Ectodermal cell (in vitro differentiated cells): ENCODE data around the gene CDAN1.

Experiments used
- H3K27ac ChIP-seq: 2 replicates; pipeline ENCODE4 v1.7.0; 2013; ENCODE audit warnings: mild to moderate bottlenecking, low read depth, low read length; ENCODE audit not compliant: insufficient read depth, poor library complexity, severe bottlenecking
- H3K27me3 ChIP-seq: 2 replicates; pipeline ENCODE4 v1.7.0; 2013; ENCODE audit warnings: mild to moderate bottlenecking, low read length; ENCODE audit not compliant: insufficient read depth, control insufficient read depth, poor library complexity, severe bottlenecking
- H3K36me3 ChIP-seq: one replicate; pipeline ENCODE4 v1.7.0; 2013; ENCODE audit warnings: low read length; ENCODE audit not compliant: control insufficient read depth, insufficient read depth
- H3K4me1 ChIP-seq: one replicate; pipeline ENCODE4 v1.7.0; 2013; ENCODE audit warnings: low read length; ENCODE audit not compliant: control insufficient read depth, insufficient read depth
- H3K4me3 ChIP-seq: 2 replicates; pipeline ENCODE4 v1.7.0; 2013; ENCODE audit warnings: low read depth, low read length, control low read depth; ENCODE audit not compliant: insufficient read depth
- H3K9me3 ChIP-seq: 2 replicates; pipeline ENCODE4 v1.7.0; 2013; ENCODE audit warnings: mild to moderate bottlenecking, low read length, moderate library complexity; ENCODE audit not compliant: control insufficient read depth
- WGBS, 2 experiments: methylation state at CpG; one replicate each; pipeline ENCODE4 v1.1.7; 2013; ENCODE audit warnings: missing lambda C conversion rate in 2 of 2; 5-methylcytosine and 5-hydroxymethylcytosine counted together

Gene CDAN1

DNA sequence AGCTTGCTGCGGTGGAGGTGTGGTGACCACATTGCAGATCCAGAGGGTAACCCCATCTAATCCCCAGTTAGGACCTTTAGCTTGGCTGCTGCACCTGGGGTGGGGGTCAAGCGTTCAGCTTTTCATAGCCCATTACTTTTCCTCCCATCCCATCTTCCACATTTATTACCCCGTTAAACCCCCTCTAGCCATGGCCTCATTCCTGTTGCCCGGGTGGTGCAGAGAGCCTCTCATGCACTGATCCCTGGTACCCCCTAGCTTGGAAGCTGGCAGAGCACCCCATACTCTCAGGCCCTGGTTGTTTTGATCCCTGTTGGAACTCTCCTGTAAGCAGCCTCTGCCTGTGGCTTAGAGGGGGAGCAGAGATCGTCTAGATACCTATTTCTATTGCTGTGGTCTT, 20.8 kb downstream of the CDAN1 start:
- Histone ChIP-seq H3K27me3 (no peaks in the 10 kb centered on the region), H3K27ac (no peak overlapping the region), H3K36me3 (no peaks in the 10 kb centered on the region), H3K4me1 (no peaks in the 10 kb centered on the region), H3K4me3 (no peak overlapping the region), H3K9me3 (no peaks in the 10 kb centered on the region)
- WGBS, 2 experiments: 92 to 95% methylated on average over 5 of the region's 5 CpGs

DNA sequence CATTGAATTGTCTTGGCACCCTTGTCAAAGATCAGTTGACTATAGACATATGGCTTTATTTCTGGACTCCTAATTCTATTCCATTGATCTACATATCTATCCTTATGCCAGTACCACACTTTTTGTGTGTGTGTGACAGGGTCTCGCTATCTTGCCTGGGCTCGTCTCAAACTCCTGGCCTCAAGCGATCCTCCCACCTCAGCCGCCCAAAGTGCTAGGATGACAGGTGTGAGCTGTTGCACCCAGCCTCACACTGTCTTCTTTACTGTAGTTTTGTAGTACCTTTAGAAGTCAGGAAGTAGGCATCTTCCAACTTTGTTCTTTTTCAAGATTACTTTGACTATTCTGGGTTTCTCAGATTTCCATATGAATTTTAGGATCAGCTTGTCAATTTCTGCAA, 24.3 kb downstream of the CDAN1 start:
- no peaks in the 10 kb centered on the region for H3K4me1 ChIP-seq

DNA sequence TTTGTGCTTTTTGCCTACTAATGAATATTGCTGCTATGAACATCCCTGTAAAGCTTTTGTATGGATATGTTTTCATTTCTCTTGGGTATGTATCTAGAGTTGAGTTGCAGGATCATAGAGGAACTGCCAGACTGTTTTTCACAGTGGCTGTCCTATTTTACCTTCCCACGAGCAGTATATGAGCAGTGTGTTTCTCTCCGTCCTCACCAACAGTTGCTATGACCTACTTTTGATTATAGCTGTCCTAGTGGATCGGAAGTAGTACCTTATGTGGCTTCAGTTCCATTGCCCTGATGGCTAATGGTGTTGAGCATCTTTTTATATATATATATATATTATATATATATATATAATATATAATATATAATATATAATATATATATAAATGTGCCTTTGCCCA, 25.2 kb downstream of the CDAN1 start:
- Histone ChIP-seq H3K27me3 (no peaks in the 10 kb centered on the region), H3K4me3 (no peak overlapping the region), H3K27ac (no peak overlapping the region), H3K9me3 (no peaks in the 10 kb centered on the region), H3K4me1 (no peaks in the 10 kb centered on the region), H3K36me3 (no peaks in the 10 kb centered on the region)
- 97 to 100% methylated on average over 2 to 3 of the region's 3 CpGs for WGBS, 2 experiments

More for the DNA sequence above, 24.3 kb downstream of the CDAN1 start:
- H3K27ac ChIP-seq: no peak overlapping the region
- no peaks in the 10 kb centered on the region for H3K36me3 ChIP-seq
- 95 to 98% methylated on average over 4 of the region's 4 CpGs for WGBS, 2 experiments
- H3K9me3 ChIP-seq: no peaks in the 10 kb centered on the region
- H3K27me3 ChIP-seq: no peaks in the 10 kb centered on the region
- no peak overlapping the region for H3K4me3 ChIP-seq

DNA sequence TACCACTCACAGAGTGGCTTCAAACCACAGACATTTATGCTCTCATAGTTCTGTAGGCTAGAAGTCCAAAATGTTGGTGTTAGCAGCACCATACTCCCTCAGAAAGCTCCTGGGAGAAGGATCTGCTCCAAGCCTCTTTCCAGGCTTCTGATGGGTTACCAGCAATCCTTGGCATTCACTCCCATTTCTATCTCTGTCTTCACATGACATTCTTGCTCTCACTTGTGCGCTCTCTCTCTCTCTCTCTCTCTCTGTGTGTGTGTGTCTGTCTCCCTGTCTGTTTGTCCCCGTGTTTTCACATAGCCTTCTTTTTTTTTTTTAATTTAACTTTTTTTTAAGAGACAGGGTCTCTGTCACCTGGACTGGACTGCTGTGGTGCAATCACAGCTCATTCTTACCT, 26.3 kb downstream of the CDAN1 start:
- Histone ChIP-seq H3K4me3 (no peak overlapping the region), H3K9me3 (no peaks in the 10 kb centered on the region), H3K36me3 (no peaks in the 10 kb centered on the region), H3K27ac (no peak overlapping the region), H3K4me1 (no peaks in the 10 kb centered on the region), H3K27me3 (no peaks in the 10 kb centered on the region)
- WGBS, 2 experiments: 98% methylated on average over 2 of the region's 2 CpGs

DNA sequence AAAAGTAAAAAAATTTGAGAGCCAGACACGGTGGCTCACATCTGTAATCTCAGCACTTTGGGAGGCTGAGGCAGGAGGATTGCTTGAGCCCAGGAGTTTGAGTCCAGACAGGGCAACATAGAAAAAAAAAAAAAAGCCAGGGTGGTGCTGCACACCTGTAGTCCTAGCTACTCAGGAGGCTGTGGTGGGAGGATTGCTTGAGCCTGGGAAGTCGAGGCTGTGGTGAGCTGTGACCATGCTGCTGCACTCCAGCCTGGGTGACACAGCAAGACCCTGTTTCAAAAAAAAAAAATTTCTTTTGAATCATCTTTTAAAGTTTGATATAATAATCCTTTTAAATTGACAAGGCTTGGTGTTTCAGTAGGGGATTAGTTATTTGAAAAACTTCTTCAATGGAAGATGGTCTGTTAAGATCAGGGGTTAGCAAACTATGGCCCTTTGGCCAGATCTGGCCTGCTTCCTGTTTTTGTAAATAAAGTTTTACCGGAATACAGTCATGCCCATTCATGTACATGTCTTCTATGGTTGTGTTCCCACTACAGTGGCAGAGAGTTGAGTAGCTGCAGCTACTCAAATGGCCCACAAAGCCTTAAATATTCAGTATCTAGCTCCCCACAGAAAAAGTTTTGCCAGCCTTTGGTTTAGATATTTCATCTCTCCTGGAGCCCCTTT, 28.9 kb downstream of the CDAN1 start:
- Histone ChIP-seq H3K4me3 (no peak overlapping the region), H3K27me3 (no peaks in the 10 kb centered on the region), H3K4me1 (no peaks in the 10 kb centered on the region), H3K36me3 (no peaks in the 10 kb centered on the region), H3K27ac (no peak overlapping the region), H3K9me3 (no peaks in the 10 kb centered on the region)
- 90 to 95% methylated on average over 3 of the region's 3 CpGs for WGBS, 2 experiments

DNA sequence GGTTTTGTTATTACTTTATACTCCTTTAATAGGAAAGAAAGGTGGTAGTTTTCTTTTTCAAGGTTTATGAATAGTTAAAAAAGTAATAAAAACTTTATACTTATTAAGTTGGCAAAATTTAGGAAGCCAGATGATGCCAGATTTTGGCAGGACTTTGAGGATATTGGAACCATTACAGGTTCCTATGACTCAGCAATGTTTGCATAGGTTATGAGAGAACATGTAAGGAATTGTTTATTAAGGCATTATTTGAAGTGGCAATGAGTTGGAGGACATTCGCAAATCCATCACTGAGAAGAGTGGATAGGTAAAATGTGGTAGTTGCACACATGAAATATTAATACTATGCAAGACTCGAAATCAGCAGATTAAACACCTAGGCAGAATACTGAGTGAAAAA, 29.9 kb downstream of the CDAN1 start:
- H3K36me3 ChIP-seq: no peaks in the 10 kb centered on the region
- H3K27me3 ChIP-seq: no peaks in the 10 kb centered on the region
- no peaks in the 10 kb centered on the region for H3K4me1 ChIP-seq
- no peaks in the 10 kb centered on the region for H3K9me3 ChIP-seq
- no peak overlapping the region for H3K27ac ChIP-seq
- H3K4me3 ChIP-seq: no peak overlapping the region
- 95 to 100% methylated on average over 2 of the region's 2 CpGs for WGBS, 2 experiments

DNA sequence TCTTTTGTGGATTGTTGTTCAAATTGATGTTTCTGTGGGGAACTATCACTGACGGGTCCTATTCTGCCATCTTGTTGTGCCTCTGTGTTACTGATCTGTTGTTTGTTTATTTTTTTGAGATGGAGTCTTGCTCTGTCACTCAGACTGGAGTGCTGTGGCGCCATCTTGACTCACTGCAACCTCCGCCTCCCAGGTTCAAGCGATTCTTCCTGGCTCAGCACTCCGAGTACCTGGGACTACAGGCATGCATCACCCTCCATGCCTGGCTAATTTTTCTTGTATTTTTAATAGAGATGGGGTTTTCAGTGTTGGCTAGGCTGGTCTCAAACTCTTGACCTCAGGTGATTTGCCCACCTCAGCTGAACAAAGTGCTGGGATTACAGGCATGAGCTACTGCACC, 31.6 kb downstream of the CDAN1 start:
- H3K36me3 ChIP-seq: no peaks in the 10 kb centered on the region
- H3K4me1 ChIP-seq: no peaks in the 10 kb centered on the region
- H3K27me3 ChIP-seq: no peaks in the 10 kb centered on the region
- H3K27ac ChIP-seq: no peak overlapping the region
- H3K9me3 ChIP-seq: no peaks in the 10 kb centered on the region
- WGBS, 2 experiments: 94 to 95% methylated on average over 5 of the region's 5 CpGs
- no peak overlapping the region for H3K4me3 ChIP-seq

DNA sequence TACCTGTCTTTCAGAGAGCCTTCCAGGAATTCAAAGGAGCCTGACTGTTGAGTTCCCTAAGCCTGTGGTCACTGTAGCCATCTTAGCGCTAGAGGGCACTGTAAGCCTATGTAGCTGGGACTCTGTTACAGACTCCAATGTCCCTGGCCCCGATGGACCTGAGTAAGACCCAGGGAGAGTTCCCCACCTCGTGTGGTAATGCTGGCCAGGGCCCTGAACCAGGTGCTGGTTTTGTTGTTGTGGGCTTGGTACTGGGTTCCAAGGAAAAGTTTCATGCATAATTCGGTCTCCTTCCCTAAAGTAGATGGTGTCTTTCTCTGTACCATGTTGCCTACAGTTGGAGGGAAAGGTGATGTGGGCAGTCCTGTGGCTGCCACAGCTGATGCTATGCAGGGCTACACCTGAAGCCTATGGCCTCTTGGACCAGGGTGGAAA, 32.4 kb downstream of the CDAN1 start:
- Histone ChIP-seq H3K27ac (no peak overlapping the region), H3K9me3 (no peaks in the 10 kb centered on the region), H3K27me3 (no peaks in the 10 kb centered on the region), H3K36me3 (peaks cover 5% of the 10 kb centered on the region), H3K4me1 (no peaks in the 10 kb centered on the region), H3K4me3 (no peak overlapping the region)
- WGBS, 2 experiments: 56 to 57% methylated on average over 4 of the region's 4 CpGs

DNA sequence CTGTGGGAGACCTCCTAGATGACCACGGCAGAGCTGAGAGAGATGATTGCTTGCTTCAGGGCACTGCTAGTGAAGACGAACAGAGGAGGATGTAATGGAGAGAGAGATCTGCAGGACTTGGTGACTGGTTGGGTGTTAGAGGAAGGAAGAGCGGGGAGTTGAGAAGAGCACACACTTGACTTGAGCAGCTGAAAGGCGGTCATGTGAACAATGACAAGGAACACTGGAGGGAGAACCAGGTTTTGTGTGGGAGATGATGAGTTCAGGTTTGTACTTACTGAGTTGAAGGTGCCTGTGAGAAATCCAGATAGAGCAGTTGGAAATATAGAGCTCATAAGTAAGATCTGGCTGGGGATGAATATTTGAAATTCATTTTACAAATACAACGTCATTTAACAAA, 40.3 kb downstream of the CDAN1 start:
- 94 to 95% methylated on average over 5 of the region's 5 CpGs for WGBS, 2 experiments
- Histone ChIP-seq H3K4me1 (no peaks in the 10 kb centered on the region), H3K9me3 (no peaks in the 10 kb centered on the region), H3K36me3 (peaks cover 9% of the 10 kb centered on the region), H3K27me3 (no peaks in the 10 kb centered on the region), H3K4me3 (no peak overlapping the region), H3K27ac (no peak overlapping the region)

DNA sequence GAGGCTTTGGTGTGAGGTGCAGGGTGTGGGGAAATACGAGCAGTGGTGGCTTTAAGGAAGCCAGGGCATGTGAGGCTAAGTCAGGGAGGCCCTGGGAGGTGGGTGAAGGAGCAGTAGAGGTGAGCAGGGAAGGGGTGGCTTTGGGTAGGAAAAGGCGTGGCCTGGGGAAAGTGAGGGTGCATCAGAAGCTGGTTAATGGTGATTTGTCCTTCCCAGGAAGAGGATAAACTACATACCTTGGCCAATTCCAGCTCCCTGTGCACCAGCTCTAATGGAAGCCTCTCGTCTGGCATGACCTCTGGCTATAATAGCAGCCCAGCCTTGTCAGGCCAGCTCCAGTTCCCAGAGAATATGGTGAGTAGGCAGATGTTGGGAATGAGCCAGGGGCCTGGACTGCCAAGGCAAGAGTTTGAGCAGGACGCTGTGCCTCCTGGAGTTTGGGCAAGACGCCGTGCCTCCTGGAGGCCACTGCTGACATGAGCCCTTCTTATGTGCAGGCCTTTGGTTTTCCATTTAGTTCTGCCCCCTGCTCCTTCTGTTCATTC, 41.3 kb downstream of the CDAN1 start:
- WGBS, 2 experiments: 94 to 95% methylated on average over 6 of the region's 6 CpGs
- H3K27me3 ChIP-seq: no peaks in the 10 kb centered on the region
- no peaks in the 10 kb centered on the region for H3K9me3 ChIP-seq
- no peaks in the 10 kb centered on the region for H3K4me1 ChIP-seq
- H3K4me3 ChIP-seq: no peak overlapping the region
- H3K36me3 ChIP-seq: peaks cover 9% of the 10 kb centered on the region
- no peak overlapping the region for H3K27ac ChIP-seq
